Stimulated activated CD8-positive, alpha-beta memory T cell treated with anti-CD3 and anti-CD28 coated beads, Interleukin-4, amount 100 ng/mL, for 48 hours (primary cell): ENCODE results near the gene SAP30.

Experiments
- DNase-seq: peaks from one replicate; pipeline ENCODE4 v3.0.0-alpha.2; 2020

SAP30 gene

GRCh38 chr4:173415885-173416653 lies 45.3 kb downstream of the SAP30 start:
- no peak for DNase-seq

DNA sequence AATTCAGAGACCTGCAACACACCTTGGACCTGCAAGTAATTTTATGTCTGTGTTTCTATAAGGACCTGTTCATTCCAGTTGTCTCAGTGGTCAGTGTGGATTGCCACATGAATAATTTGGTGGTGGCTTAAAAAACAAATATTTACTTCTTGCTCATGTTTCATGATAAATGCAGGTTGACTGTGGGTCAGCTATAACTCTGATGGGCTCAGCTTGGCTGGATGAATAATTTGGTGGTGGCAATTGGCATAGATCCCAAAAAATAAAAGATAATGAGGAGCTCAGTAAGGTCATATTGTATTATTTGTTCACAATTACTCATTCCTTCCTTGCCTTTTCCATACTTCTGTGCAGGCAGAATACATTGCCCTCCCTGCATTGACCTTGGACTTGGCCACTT lies 47.1 kb downstream of the SAP30 start:
- no peak for DNase-seq

GRCh38 chr4:173418639-173419038 lies 47.9 kb downstream of the SAP30 start:
- no peak for DNase-seq

- no peak for DNase-seq
These were observed 49.6 kb downstream of the SAP30 start for GRCh38 chr4:173420324-173420752.

DNA sequence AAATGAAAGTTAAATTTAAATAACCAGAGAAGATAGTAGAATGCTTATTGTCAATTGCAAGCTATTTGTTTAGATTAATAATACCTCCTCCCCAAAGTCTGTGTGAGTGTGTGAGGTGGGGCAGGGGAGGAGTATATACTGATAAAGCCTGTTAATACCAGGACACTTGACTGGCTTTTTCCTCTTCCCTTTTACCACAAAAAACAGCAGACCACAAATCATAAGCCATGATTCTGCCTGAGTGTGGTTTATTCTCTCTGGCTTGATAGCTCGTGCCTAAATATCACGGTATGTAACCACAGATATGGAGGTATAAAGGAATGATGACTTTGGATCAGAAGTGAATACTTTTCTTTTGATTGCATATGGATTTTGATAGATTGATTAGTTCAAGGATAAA lies 50.0 kb downstream of the SAP30 start:
- DNase-seq: no peak

- DNase-seq: no peak
These were observed 54.4 kb downstream of the SAP30 start for GRCh38 chr4:173424899-173425805.

- DNase-seq: no peak
These were observed 55.3 kb downstream of the SAP30 start for GRCh38 chr4:173426064-173426463.
